A673 (cell line): Measurements from ENCODE around the gene SPATA1. TPM values are rescaled to one million over a fixed set of nuclear protein-coding genes. Genes with fewer than 3 reads are reported as not detected.

ENCODE experiments used
- BruUV-seq: library from RNA; stranded (reverse); fragments of 400-500 nt; replicated peaks from 2 replicates; lab custom pipeline; 2021; lab: Mats Ljungman, UMichigan
- CTCF ChIA-PET: fragments of 300-600 bp; sonication (Branson Sonifier 250); formaldehyde crosslinking; loops from one replicate; lab custom pipeline; 2022; ENCODE audit warnings: antibody characterized with exemption; lab: Charles Lee
- POLR2A ChIA-PET: fragments of 300-600 bp; sonication (Branson Sonifier 250); formaldehyde crosslinking; loops from one replicate; lab custom pipeline; 2022; ENCODE audit warnings: antibody characterized with exemption; ENCODE audit not compliant: low non-redundant PET; lab: Charles Lee
- DNase-seq: peaks from one replicate; pipeline ENCODE4 v3.0.0-alpha.2; 2015; ENCODE audit warnings: low spot score
- H3K27ac ChIP-seq: fragments of 200-600 bp; sonication (generic); 2 replicates; pipeline ENCODE4 v1.5.1; 2016; ENCODE audit warnings: mixed run types, low read depth, mild to moderate bottlenecking, mixed read lengths, antibody characterized with exemption, low read length; ENCODE audit not compliant: poor library complexity, severe bottlenecking
- H3K27me3 ChIP-seq: fragments of 200-600 bp; sonication (generic); replicated peaks from 2 replicates; pipeline ENCODE4 v1.6.1; 2017; ENCODE audit warnings: mixed run types, low read depth, mild to moderate bottlenecking, mixed read lengths, antibody characterized with exemption, low read length; ENCODE audit not compliant: insufficient read depth, poor library complexity
- H3K36me3 ChIP-seq: fragments of 200-600 bp; sonication (generic); 2 replicates; pipeline ENCODE4 v1.6.1; 2016; ENCODE audit warnings: mixed run types, mild to moderate bottlenecking, mixed read lengths, antibody characterized with exemption, low read length; ENCODE audit not compliant: insufficient read depth, poor library complexity, severe bottlenecking
- H3K4me1 ChIP-seq: fragments of 200-600 bp; sonication (generic); 2 replicates; pipeline ENCODE4 v1.6.1; 2017; ENCODE audit warnings: mixed run types, mild to moderate bottlenecking, mixed read lengths, antibody characterized with exemption, low read length; ENCODE audit not compliant: insufficient read depth, poor library complexity, severe bottlenecking
- H3K4me3 ChIP-seq: fragments of 200-600 bp; sonication (generic); 2 replicates; pipeline ENCODE4 v1.5.1; 2016; ENCODE audit warnings: low read depth, mixed run types, mild to moderate bottlenecking, mixed read lengths, low read length; ENCODE audit not compliant: poor library complexity, severe bottlenecking
- H3K9me3 ChIP-seq: fragments of 200-600 bp; sonication (generic); 2 replicates; pipeline ENCODE4 v1.6.1; 2016; ENCODE audit warnings: mixed run types, low read depth, mild to moderate bottlenecking, mixed read lengths, antibody characterized with exemption, low read length; ENCODE audit not compliant: poor library complexity, severe bottlenecking
- EZH2 ChIP-seq: fragments of 200-600 bp; sonication (generic); IDR thresholded peaks from 2 replicates; pipeline ENCODE4 v1.6.1; 2017; ENCODE audit warnings: borderline replicate concordance, low read depth, mild to moderate bottlenecking, mixed read lengths, antibody characterized with exemption, low read length; ENCODE audit not compliant: poor library complexity, severe bottlenecking
- intact Hi-C: fragments of 100-400 bp; cut with micrococcal nuclease; formaldehyde crosslinking; loops from one replicate; pipeline ENCODE4 v1.10.0; 2022; ENCODE audit not compliant: unreplicated experiment
- total RNA-seq: library from RNA; stranded (reverse); gene quantifications from 2 replicates; pipeline ENCODE4 v1.2.3, GENCODE V29; 2021
- TF ChIP-seq, protein P1 (sequence below): fragments of 300-800, 200-600 bp; sonication (generic); conservative IDR thresholded peaks from 2 replicates; pipeline ENCODE4 v1.5.1; 2017; ENCODE audit warnings: low read depth, mild to moderate bottlenecking, antibody characterized with exemption, low read length, moderate library complexity, mixed read lengths

The SPATA1 gene
- total RNA-seq, 1 experiment from 2014 or later, result 0.95 TPM

DNA sequence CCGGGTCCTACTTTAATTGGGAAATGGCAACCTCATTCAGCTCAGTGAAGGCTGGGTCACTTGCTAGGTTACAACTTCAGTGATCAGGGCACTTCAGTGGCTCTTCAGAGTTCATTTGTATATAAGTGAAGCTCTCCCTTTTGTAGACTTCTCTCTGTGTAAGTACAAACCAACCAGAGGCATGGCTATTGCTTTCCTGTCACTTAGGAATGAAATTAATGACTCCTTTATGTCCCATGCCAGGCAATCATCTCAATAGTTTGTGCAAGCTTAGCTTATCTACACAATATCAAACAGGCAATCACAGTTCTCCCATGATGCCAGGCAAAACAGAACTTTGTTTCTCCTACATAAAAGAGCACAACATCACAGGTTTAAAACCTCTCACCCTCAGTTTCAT, 90.8 kb downstream of the SPATA1 start:
- no peak for DNase-seq
- intact Hi-C loops, result no loop called here
- no peaks in the 10 kb centered on the region for H3K36me3 ChIP-seq
- TF ChIP-seq, protein P1, sequence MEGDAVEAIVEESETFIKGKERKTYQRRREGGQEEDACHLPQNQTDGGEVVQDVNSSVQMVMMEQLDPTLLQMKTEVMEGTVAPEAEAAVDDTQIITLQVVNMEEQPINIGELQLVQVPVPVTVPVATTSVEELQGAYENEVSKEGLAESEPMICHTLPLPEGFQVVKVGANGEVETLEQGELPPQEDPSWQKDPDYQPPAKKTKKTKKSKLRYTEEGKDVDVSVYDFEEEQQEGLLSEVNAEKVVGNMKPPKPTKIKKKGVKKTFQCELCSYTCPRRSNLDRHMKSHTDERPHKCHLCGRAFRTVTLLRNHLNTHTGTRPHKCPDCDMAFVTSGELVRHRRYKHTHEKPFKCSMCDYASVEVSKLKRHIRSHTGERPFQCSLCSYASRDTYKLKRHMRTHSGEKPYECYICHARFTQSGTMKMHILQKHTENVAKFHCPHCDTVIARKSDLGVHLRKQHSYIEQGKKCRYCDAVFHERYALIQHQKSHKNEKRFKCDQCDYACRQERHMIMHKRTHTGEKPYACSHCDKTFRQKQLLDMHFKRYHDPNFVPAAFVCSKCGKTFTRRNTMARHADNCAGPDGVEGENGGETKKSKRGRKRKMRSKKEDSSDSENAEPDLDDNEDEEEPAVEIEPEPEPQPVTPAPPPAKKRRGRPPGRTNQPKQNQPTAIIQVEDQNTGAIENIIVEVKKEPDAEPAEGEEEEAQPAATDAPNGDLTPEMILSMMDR, result no peak
- no peak for TF ChIP-seq EZH2
- POLR2A ChIA-PET, result no interaction called here
- no peaks in the 10 kb centered on the region for H3K27me3 ChIP-seq
- no peak overlapping the region for H3K4me3 ChIP-seq
- H3K27ac ChIP-seq, result no peak overlapping the region
- no peaks in the 10 kb centered on the region for H3K9me3 ChIP-seq
- CTCF ChIA-PET, result no interaction called here
- BruUV-seq, result no TSS peak
- no peaks in the 10 kb centered on the region for H3K4me1 ChIP-seq

DNA sequence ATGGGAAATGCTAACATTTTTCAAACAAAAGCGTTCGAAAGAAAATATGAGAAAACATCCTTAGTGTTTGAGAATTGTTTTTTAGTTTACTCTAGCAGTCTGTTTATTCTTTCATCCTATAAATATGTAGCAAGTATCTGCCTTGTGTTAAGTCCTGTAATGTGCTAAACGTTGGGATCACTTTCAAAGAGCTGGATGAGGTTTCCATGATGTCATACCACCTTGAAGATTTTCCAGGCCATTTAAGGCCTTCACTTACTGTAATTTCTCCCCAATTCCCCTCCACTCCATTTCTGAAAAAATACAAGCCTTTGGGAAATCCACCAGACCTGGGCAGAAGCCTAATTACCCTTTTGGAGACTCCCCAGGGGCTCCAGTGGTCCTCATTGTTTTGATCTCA, 92.2 kb downstream of the SPATA1 start:
- no peak for DNase-seq
- intact Hi-C loops, result no loop called here
- no TSS peak for BruUV-seq
- H3K27ac ChIP-seq, result no peak overlapping the region
- H3K4me1 ChIP-seq, result no peaks in the 10 kb centered on the region
- no peaks in the 10 kb centered on the region for H3K27me3 ChIP-seq
- POLR2A ChIA-PET, result no interaction called here
- H3K36me3 ChIP-seq, result no peaks in the 10 kb centered on the region
- CTCF ChIA-PET, result no interaction called here
- TF ChIP-seq, protein P1, result no peak
- no peak for TF ChIP-seq EZH2
- no peaks in the 10 kb centered on the region for H3K9me3 ChIP-seq
- no peak overlapping the region for H3K4me3 ChIP-seq

DNA sequence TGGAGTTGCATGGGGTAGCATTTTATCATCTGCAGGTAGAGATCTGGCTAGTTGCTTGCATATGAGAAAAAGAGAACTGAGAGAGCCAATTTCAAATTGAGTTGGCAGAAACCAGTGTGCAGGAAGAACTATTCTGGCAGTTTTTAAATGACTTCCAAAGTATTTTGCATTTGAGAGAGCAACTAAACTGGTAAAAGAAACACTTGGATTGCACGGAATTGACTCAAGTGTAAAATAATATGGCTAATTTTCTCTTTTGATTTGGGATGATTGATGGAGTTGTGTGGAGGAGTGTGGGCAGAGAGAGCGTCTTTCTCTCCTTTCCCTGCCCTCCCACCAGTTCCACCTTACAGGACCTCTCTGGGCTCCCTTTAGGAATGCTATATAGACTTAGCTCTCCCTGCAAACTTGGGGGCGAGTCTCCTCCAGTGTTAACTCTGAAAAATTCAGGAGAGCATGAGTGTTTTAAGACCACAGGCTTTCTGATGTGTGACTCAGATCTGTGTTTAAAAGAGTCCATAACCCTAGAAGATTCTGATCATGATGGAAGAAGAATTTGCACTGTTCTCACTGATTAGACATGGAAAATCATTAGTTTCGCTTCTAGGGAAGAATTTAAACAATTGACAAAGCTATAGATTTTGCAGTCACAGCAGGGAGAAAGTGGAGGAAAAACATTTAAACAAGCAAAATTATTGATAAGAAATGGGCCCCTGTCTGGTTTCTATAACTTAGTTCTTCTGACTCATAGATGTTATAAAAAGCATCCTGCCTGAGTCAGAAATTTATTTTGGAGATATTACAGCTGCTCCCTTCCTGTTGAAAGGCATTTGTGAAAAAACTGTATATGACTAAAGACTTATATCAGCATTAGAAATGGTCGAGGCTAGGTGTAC, 92.9 kb downstream of the SPATA1 start:
- no peak for DNase-seq
- BruUV-seq, result no TSS peak
- Histone ChIP-seq H3K4me1 (no peaks in the 10 kb centered on the region), H3K27ac (no peak overlapping the region), H3K36me3 (no peaks in the 10 kb centered on the region), H3K4me3 (no peak overlapping the region), H3K9me3 (peaks cover 1% of the 10 kb centered on the region), H3K27me3 (no peaks in the 10 kb centered on the region)
- ChIA-PET CTCF (no interaction called here), POLR2A (no interaction called here)
- intact Hi-C loops, result no loop called here
- TF ChIP-seq EZH2, result no peak
- TF ChIP-seq, protein P1, result no peak
